HG03521 (cell line): ENCODE measurements around the gene SGK1.
"Not testable (repeated sequence)": the region's sequence is repeated elsewhere in the genome, so short reads cannot be mapped to it uniquely, and the experiment has no call there.

ENCODE experiments used
- ATAC-seq: cut with Tn5 transposase; IDR thresholded peaks from one replicate; pipeline ENCODE4 v1.9.1; 2021; ENCODE audit warnings: mild to moderate bottlenecking, moderate library complexity; ENCODE audit not compliant: unreplicated experiment

Gene SGK1

GRCh38 chr6:134230087-134230700 lies 87.7 kb downstream of the SGK1 start:
- ATAC-seq, result no peak

- ATAC-seq, result no peak
Measured at GRCh38 chr6:134229520-134229919, 88.4 kb downstream of the SGK1 start.

GRCh38 chr6:134223796-134224420 lies 94.0 kb downstream of the SGK1 start:
- ATAC-seq, result no peak

DNA sequence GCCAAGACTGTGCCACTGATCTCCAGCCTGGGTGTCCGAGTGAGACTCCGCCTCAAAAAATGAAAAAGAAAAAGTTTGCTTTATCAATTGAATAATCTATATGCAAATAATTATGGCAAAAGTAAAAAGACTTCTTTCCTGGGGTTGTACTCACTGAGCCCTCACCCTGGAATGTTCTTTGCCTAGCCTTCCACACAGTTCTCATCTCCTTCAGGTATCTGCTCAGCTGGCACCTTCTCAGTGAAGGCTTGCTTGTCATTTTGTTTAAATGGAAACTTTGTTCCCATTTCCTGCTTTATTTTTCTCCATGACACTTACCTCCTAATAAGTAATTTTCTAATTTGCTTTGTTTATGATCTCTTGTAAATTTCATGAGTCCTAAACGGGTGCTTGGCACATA lies 96.7 kb downstream of the SGK1 start:
- no peak for ATAC-seq

DNA sequence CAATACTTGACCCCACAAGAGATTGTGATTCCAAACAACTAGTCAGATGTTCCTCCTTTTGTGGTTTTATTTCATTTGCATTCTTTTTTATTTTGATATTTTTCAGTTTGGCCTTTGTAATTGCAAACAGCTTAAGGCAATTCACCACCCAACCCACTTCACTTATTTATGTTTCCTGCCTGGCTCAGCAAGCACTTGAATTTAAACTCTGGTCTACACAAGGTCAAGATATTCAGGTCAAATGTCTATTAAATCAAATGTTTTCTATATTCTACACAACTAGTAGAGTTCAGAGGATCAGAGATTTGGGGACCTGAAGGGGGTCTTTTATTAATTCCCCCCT lies 100.1 kb downstream of the SGK1 start:
- ATAC-seq, result no peak

GRCh38 chr6:134217105-134217797 lies 100.7 kb downstream of the SGK1 start:
- ATAC-seq, result no peak

DNA sequence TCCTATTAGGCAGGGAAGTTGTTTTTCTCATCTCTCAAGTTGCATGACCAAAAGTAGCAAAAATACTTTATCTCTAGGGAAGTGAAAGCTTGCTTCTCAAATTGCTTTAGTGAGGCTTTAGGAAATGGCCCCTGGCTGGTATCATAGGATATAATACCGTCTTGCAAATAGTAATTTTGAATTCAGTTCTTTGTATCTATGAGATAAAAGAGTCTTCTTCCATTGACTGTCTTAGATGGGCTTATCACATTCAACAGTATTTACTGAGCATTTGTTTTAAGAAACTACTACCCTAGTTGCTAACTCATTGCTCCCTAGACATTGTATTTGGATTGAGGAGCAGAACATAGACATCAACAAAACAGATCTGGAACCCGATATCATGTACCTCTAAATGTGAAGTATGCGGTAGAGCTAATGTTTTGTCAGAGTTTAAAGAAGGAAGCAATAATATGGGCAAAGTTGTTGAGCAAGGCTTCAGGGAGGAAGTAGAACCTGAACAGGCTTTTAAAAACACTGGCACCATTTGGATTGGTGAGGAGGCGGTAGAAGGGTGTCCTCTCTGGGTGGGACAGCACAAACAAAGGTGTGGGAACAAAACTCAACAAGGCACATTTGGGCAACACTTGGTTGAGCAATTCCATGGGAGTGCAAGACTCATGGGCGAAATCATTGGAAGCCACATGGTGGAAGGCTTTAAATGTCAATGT lies 101.5 kb downstream of the SGK1 start:
- no peak for ATAC-seq

DNA sequence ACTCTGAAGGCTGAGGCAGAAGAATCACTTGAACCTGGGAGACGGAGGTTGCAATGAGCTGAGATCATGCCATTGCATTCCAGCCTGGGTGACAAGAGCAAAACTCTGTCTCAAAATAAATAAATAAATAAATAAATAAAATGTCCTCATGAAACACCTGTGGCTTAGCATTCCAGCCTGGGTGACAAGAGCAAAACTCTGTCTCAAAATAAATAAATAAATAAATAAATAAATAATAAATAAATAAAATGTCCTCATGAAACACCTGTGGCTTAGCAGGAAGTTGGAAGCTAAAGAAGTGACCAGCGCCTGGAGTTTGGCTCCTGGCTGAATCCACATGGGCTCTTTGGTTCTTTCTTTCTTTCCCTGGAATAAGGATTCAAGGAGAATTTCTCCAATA lies 104.5 kb downstream of the SGK1 start:
- ATAC-seq, result not testable (repeated sequence)

DNA sequence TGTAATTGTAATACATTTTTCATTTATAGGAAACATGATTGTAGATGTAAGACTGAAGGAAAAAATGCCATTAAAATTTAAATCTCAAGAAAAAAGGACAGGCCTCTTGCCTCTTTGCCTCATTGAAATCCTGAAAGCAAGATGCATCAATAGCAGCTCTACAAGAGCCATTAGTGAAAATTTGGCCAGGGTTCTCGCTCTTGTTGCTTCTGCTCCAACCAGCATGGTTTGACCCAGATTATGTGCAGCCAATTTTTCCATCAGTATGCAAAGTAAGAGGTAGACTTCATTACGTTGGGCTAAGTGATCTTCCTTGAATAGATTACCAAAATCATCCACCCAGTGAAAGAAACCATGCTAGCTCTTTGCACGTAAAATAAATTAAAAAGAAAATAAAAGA lies 106.6 kb downstream of the SGK1 start:
- no peak for ATAC-seq

GRCh38 chr6:134207421-134207820 lies 110.5 kb downstream of the SGK1 start:
- no peak for ATAC-seq

GRCh38 chr6:134205366-134205765 lies 112.5 kb downstream of the SGK1 start:
- ATAC-seq, result no peak

DNA sequence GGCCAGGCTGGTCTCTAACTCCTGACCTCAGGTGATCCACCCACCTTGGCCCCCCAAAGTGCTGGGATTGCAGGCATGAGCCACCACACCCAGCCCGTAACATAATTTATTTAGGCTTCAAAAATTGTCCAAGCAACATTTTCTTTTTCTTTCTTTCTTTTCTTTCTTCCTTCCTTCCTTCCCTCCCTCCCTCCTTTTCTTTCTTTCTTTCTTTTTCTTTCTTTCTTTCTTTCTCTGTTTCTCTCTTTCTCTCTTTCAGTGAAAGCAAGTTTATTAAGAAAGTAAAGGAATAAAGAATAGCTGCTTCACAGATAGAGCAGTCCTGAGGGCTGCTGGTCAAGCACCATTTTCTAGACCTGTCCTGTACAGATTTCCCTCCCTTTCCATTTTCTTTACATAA lies 113.2 kb downstream of the SGK1 start:
- ATAC-seq, result not testable (repeated sequence)

DNA sequence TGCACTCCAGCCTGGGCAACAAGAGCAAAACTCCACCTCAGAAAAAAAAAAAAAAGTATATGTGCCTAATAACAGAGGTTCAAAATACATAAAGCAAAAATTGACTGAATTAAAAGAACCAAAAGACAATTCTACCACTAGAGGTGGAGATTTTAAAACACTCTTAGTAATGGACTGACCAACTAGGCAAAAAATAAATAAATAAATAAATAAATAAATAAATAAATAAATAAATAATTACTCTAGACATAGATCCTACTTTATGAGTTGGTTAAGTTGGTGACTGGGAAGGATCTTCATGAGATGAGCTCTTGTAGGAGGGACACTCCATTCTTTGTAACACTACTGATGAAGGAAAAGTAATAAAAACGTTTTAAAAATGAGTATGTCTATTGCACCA lies 113.9 kb downstream of the SGK1 start:
- no peak for ATAC-seq

DNA sequence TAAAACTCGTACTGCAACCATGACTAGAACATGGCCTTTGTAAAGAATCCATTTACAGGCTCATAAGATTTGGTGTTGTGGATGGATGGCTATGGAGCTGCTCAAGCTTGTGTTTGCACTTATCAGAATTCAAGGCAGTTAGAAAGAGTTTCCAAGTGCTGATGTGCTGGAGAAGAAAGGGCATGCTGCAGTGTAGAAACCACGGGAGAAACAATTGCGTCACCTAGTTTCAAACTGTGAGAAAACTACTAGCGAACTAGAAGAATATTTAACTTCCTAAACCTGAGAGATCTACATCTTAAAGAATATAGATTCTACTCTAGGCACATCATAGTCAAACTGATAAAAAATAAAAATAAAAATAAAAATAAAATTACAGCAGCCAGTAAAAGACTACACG lies 116.2 kb downstream of the SGK1 start:
- ATAC-seq, result no peak

DNA sequence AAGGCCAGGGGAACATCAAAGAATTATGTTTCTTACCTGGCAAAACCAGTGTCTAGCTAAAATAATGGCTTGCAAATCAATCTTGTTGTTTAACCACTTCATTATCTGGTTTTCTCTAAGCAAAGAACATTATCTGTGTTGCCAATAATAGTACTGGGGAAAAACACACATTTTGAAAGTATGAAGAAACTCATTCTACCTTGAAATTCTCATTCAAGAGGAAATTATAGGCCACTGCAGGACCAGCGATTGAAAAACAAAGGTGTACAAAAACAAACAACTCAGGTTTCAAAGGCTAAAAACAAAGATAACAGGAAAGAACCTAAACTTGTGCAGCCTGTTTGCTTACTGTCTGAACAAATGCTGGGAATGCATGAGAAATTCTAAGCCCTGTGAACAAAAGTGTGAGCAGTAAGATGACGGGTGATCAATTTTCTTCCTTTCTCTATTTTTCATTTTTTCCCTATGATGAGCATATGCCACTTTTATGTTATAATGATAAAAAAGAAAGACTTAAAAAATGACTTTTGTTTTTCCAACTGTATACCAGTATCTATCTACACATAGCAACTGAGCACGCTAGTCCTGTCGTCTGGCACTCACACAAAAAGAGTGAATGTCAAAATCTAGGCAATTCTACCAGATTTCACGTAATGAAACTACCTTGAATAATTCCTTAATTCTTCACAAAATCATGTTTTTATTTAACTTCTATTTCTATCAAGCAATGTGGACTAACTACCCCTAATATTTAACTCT lies 117.9 kb downstream of the SGK1 start:
- ATAC-seq, result no peak

DNA sequence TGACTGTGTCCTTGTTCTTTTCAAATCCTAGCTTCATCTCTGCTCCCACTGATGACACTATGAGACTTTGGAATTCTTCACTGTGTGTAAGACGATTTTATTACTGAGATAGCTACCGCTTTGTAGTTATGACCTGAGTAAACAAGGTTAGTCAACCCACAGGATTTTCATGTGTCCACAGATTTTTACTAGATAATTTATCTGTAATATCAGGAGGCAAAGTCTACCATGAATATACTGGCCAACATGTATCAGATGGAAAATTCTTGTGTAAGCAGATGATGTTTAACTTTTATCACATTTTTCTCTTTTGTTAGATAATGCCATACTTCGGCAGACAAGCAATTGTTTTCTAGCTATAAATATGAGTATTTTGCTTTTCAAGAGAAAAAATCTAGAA lies 119.8 kb downstream of the SGK1 start:
- ATAC-seq, result no peak

- ATAC-seq, result not testable (repeated sequence)
Measured at GRCh38 chr6:134197685-134198084, 120.2 kb downstream of the SGK1 start.

DNA sequence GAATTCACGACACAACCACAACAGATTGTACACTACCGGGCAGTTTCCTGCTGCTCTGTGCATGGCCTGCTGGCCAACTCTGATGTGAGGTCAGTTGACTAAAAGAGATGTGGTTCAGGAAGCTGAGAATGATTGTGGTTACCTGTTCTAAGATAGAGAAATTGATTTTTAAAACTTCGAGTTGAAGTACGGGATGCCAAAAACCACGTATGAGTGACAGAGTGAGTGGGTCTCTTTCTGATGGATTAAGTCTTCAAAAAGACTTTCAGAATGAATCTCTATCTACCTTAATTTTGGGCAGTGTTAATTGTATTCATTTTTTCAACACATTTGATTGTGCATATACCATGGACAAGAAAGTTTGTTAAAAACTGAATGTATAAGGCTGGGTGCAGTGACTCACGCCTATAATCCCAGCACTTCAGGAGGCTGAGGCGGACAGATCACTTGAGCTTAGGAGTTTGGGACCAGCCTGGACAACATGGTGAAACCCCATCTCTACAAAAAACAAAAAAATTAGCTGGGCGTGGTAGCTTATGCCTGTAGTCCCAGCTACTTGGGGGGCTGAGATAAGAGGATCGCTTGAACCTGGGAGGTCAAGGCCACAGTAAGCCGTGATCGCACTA lies 121.2 kb downstream of the SGK1 start:
- ATAC-seq, result no peak

DNA sequence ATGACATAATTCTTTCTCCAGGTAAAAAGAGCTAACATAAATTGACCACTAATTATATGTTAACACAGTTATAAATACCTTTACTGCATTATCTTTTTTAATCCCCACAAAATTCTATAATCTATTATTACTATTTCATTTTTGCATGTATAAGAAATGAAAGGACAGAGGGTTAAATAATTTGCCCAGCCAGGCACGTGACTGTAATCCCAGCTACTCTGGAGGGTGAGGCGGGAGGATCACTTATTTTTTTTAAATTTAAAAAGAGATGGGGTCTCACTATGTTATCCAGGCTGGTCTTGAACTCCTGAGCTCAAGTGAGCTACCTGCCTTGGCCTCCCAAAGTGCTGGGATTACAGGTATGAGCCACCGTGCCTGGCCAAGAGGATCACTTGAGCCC lies 121.9 kb downstream of the SGK1 start:
- ATAC-seq, result no peak

- no peak for ATAC-seq
Measured at GRCh38 chr6:134195164-134195906, 122.6 kb downstream of the SGK1 start.
